Activated CD8-positive, alpha-beta T cell treated with anti-CD3 and anti-CD28 coated beads, Interleukin-2, amount 10 ng/mL, durations not matched to agents 7 days and 5 days (primary cell): Measurements from ENCODE around the gene SCAPER. TPM values are rescaled to one million over a fixed set of nuclear protein-coding genes. Genes with fewer than 3 reads are reported as not detected.
"Not testable (repeated sequence)": the region's sequence is repeated elsewhere in the genome, so short reads cannot be mapped to it uniquely, and the experiment has no call there.

Experiments used
- ATAC-seq: fragments of 150-1000 bp; cut with Tn5 transposase; one replicate; pipeline ENCODE4 v1.10.0; 2021; ENCODE audit warnings: moderate library complexity
- CTCF ChIA-PET: fragments of 350-600 bp; sonication (Branson Sonifier 250); formaldehyde crosslinking; loops from one replicate; lab custom pipeline; 2021; ENCODE audit warnings: antibody characterized with exemption; lab: Charles Lee
- POLR2A ChIA-PET: fragments of 350-600 bp; sonication (Branson Sonifier 250); formaldehyde crosslinking; loops from one replicate; lab custom pipeline; 2021; ENCODE audit warnings: antibody characterized with exemption; lab: Charles Lee
- DNase-seq: peaks from one replicate; pipeline ENCODE4 v3.0.0-alpha.2; 2020
- H3K27ac Mint-ChIP-seq: one replicate; pipeline ENCODE4 v1.8.0; 2021; ENCODE audit warnings: mild to moderate bottlenecking, mixed read lengths
- H3K27me3 Mint-ChIP-seq: one replicate; pipeline ENCODE4 v1.8.0; 2021; ENCODE audit warnings: low read depth, mixed read lengths
- H3K36me3 Mint-ChIP-seq: one replicate; pipeline ENCODE4 v1.8.0; 2021; ENCODE audit warnings: low read depth, mixed read lengths
- H3K4me1 Mint-ChIP-seq: one replicate; pipeline ENCODE4 v1.8.0; 2021; ENCODE audit warnings: low read depth, mixed read lengths
- H3K4me3 Mint-ChIP-seq: one replicate; pipeline ENCODE4 v1.8.0; 2021; ENCODE audit warnings: mild to moderate bottlenecking, mixed read lengths
- H3K9me3 Mint-ChIP-seq: one replicate; pipeline ENCODE4 v1.8.0; 2022; ENCODE audit warnings: mixed read lengths; ENCODE audit not compliant: insufficient read depth
- total RNA-seq, 2 experiments: library from RNA; stranded (reverse); gene quantifications; one replicate each; pipeline ENCODE4 v1.2.3, GENCODE V29; 2021

SCAPER gene
- total RNA-seq, 2 experiments from 2014 or later, result 29.0 to 32.2 TPM

DNA sequence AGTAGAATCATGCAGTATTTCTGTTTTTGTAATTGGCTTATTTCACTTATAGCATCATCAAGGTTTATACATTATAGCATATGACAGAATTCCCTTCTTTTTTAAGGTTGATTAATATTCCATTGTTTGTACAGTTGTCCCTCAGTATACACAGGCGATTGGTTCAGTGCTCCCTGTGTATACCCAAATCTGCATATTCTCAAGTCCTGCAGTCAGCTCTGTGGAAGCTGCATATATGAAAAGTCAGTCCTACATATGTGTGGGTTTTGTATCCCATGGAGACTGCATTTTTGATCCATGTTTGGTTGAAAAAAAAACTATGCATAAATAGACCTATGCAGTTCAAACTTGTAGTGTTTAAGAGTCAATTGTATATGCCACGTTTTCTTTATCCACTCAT, 440.9 kb downstream of the SCAPER start:
- DNase-seq (no peak), ATAC-seq (no peak)
- Mint-ChIP-seq H3K27ac (no peak overlapping the region), H3K27me3 (no peaks in the 10 kb centered on the region), H3K4me1 (peaks cover 13% of the 10 kb centered on the region), H3K36me3 (peaks cover 14% of the 10 kb centered on the region), H3K4me3 (no peak overlapping the region), H3K9me3 (peaks cover 15% of the 10 kb centered on the region)
- ChIA-PET POLR2A (no interaction called here), CTCF (no interaction called here)

DNA sequence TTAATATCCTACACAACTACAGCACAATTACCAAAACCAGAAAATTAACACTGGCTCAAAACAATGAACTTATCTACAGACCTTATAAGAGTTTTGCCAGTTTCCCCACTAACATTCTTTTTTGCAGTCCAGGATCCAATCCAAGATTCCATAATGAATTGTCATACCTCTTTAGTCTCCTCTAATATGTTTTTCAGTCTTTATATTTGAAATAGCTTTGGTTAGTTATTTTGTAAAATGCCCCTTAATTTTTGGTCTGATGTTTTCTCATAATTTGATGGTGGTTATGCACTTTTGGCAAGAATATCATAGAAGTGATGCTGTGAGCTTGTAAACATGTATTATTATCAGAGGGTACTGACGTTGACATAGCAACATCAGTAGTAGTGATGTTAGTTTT, 444.3 kb downstream of the SCAPER start:
- Mint-ChIP-seq H3K27ac (no peak overlapping the region), H3K4me3 (no peak overlapping the region), H3K27me3 (no peaks in the 10 kb centered on the region), H3K4me1 (no peaks in the 10 kb centered on the region), H3K36me3 (peaks cover 3% of the 10 kb centered on the region), H3K9me3 (peaks cover 7% of the 10 kb centered on the region)
- no peak for DNase-seq
- ChIA-PET CTCF (no interaction called here), POLR2A (interaction anchor here (0.6 kb wide), 1 partner anchor 542 kb away, joined by 9 read pairs; no protein-coding TSS in a partner anchor)
- no peak for ATAC-seq

DNA sequence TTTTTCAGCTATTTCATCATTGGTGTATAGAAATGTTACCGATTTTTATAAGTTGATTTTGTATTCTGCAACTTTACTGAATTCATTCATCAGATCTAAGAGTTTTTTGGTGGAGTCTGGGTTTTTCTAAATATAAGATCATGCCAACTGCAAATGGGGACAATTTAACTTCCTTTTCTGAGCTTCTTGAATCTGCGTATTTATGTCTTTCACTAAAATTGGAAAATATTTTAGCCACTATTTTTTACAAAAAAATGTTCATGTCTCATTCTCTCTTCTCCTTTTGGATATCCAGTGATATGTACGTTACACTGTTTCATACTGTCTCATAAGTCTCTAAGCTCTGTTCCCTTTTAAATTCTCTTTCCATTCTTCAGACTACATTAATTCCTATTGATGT, 444.8 kb downstream of the SCAPER start:
- Mint-ChIP-seq H3K27me3 (no peaks in the 10 kb centered on the region), H3K4me3 (no peak overlapping the region), H3K4me1 (no peaks in the 10 kb centered on the region), H3K9me3 (peaks cover 2% of the 10 kb centered on the region), H3K36me3 (peaks cover 2% of the 10 kb centered on the region), H3K27ac (no peak overlapping the region)
- no peak for ATAC-seq
- ChIA-PET POLR2A (no interaction called here), CTCF (interaction anchor here (0.6 to 0.7 kb wide), 2 partner anchors 19 to 513 kb away, joined by 3 read pairs; no protein-coding TSS in a partner anchor)
- DNase-seq, result no peak

DNA sequence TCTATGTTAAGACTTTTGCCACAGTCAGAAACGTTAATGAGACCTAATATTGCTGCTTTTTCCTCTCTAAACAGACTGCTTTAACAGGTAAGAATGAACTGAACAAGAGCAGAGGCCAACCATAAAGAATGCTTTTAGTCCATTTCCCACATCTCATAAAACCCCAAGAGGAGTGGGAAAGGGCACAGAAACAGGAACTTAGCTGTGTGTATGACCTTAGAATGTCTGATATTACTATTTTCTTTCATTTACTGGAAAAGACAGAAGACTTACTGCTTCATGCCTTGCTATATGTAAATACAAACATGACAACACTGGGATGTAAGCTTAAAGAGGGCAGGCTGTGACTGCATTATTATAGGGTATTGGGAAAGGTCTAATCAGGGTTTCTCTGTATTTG, 453.6 kb downstream of the SCAPER start:
- no peak overlapping the region for H3K4me3 Mint-ChIP-seq
- H3K27ac Mint-ChIP-seq, result no peak overlapping the region
- H3K36me3 Mint-ChIP-seq, result no peaks in the 10 kb centered on the region
- no peaks in the 10 kb centered on the region for H3K4me1 Mint-ChIP-seq
- ChIA-PET CTCF (no interaction called here), POLR2A (no interaction called here)
- DNase-seq (no peak), ATAC-seq (no peak)
- H3K9me3 Mint-ChIP-seq, result no peaks in the 10 kb centered on the region
- no peaks in the 10 kb centered on the region for H3K27me3 Mint-ChIP-seq

DNA sequence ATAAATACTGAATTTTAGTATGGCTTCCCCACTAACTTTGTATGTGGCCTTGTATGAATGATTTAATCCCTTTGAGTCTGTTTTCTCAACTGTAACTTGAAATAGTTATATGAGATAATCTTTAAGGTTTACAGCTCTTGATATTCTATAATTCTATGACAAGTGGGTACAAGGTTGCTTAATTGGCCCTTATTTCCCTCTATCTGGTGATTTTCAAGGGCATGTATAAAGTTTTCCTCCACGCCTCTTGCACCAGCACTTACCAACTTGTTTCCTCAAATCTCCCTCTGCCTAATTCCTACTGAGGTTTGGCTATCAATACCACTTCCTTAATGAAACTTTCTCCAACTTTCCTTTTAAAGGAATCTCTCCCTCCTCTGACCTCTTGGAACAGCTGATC, 455.7 kb downstream of the SCAPER start:
- no peaks in the 10 kb centered on the region for H3K9me3 Mint-ChIP-seq
- no peaks in the 10 kb centered on the region for H3K36me3 Mint-ChIP-seq
- CTCF ChIA-PET, result no interaction called here
- H3K4me1 Mint-ChIP-seq, result no peaks in the 10 kb centered on the region
- POLR2A ChIA-PET, result no interaction called here
- ATAC-seq, result no peak
- H3K4me3 Mint-ChIP-seq, result no peak overlapping the region
- no peaks in the 10 kb centered on the region for H3K27me3 Mint-ChIP-seq
- DNase-seq, result no peak
- H3K27ac Mint-ChIP-seq, result no peak overlapping the region

DNA sequence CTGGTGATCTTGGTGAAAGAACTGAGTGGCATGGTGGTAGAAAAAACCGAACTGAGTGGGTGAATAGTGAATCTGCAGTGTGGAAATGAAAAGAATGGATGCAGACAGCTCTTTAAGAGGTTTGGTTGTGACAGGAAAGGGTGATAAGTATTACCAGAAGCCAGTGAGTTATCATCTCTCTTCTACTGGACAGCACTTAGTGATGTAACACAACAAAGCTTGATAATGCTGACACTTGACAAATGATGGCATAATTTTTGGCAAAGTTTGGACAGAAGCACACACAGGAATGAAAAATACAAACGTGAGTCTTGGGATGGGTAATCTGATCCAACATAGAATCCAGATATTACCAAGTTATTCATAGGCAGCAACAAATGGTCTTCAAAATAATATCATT, 456.4 kb downstream of the SCAPER start:
- H3K4me1 Mint-ChIP-seq, result no peaks in the 10 kb centered on the region
- no peaks in the 10 kb centered on the region for H3K27me3 Mint-ChIP-seq
- DNase-seq (no peak), ATAC-seq (no peak)
- ChIA-PET CTCF (no interaction called here), POLR2A (no interaction called here)
- H3K4me3 Mint-ChIP-seq, result no peak overlapping the region
- no peaks in the 10 kb centered on the region for H3K36me3 Mint-ChIP-seq
- no peak overlapping the region for H3K27ac Mint-ChIP-seq
- no peaks in the 10 kb centered on the region for H3K9me3 Mint-ChIP-seq

DNA sequence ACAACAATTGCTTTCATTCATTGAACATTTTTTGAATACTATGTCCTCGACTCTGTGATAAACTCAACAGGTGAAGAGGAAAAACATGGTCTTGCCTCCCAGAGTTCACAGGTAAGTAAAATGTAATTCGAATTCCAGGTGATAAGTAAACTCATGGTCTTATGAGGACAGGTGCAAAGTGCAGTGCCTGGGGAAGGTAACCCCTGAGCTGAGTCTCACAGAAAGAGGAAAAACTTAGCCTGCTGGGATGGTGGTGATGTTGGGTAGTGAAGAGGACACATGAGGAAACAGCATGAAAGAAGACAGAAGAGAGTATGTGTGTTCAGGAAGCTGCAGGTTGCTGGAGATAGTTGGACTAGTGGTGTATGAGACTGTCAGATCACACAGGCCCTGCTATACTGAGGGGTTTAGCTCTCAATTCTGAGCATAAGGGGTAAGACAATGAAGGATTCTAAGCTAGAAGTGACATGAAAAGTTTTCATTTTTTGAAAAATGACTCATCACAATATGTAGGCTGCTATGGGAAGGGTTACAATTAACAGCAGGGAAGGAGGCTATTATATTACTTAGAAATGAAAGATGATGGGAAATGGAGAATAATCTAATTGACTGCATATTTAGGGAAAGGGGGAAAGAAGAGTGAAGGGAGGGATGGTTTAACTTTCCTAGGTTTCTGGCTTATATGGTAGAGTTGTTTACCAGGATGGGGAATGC, 457.3 kb downstream of the SCAPER start:
- ATAC-seq (no peak), DNase-seq (no peak)
- H3K4me1 Mint-ChIP-seq, result no peaks in the 10 kb centered on the region
- ChIA-PET POLR2A (no interaction called here), CTCF (no interaction called here)
- H3K27ac Mint-ChIP-seq, result no peak overlapping the region
- H3K4me3 Mint-ChIP-seq, result no peak overlapping the region
- no peaks in the 10 kb centered on the region for H3K36me3 Mint-ChIP-seq
- no peaks in the 10 kb centered on the region for H3K9me3 Mint-ChIP-seq
- no peaks in the 10 kb centered on the region for H3K27me3 Mint-ChIP-seq

DNA sequence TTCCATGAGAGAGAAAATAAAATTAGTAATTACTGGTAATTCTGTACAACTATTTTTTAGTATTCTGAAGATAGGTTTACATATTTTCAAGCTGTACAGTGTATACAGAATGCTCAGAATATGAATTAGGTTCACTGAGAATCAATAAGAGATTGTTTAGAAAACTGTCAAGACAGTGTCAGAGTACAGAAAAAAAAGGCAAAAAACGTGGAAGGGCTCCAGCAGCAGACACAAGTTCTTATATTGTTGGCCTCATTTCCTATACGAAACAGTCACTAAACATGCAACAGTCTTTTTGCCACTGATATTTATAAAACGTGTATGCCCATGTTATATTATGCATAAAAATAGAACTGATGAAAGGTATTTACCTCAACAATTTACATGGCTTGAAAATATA, 464.7 kb downstream of the SCAPER start:
- Mint-ChIP-seq H3K9me3 (no peaks in the 10 kb centered on the region), H3K4me3 (no peak overlapping the region), H3K27ac (no peak overlapping the region), H3K27me3 (no peaks in the 10 kb centered on the region), H3K36me3 (no peaks in the 10 kb centered on the region), H3K4me1 (no peaks in the 10 kb centered on the region)
- ChIA-PET POLR2A (no interaction called here), CTCF (no interaction called here)
- ATAC-seq (no peak), DNase-seq (no peak)

DNA sequence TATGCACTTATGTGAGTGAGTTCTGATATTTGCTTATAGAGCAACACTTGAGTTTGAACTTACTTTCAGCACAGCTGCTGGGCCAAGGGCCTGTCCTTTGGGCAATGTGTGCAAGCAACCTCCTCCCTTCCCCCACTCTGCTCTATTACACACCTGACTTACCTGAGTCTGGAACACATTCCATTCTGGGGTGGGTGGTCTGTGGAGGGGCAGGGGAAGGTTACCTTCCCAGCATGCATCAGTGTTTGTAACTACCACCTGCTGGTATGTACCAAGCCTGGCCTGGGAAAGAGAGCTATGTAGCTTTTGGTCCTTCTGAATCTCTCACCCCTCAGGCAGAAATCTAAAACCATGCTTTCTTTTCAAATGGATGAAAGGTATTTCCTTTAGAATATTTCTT, 465.6 kb downstream of the SCAPER start:
- Mint-ChIP-seq H3K27ac (no peak overlapping the region), H3K4me3 (no peak overlapping the region), H3K4me1 (no peaks in the 10 kb centered on the region), H3K36me3 (no peaks in the 10 kb centered on the region), H3K9me3 (no peaks in the 10 kb centered on the region), H3K27me3 (no peaks in the 10 kb centered on the region)
- POLR2A ChIA-PET, result no interaction called here
- no peak for ATAC-seq
- CTCF ChIA-PET, result no interaction called here
- DNase-seq, result no peak

DNA sequence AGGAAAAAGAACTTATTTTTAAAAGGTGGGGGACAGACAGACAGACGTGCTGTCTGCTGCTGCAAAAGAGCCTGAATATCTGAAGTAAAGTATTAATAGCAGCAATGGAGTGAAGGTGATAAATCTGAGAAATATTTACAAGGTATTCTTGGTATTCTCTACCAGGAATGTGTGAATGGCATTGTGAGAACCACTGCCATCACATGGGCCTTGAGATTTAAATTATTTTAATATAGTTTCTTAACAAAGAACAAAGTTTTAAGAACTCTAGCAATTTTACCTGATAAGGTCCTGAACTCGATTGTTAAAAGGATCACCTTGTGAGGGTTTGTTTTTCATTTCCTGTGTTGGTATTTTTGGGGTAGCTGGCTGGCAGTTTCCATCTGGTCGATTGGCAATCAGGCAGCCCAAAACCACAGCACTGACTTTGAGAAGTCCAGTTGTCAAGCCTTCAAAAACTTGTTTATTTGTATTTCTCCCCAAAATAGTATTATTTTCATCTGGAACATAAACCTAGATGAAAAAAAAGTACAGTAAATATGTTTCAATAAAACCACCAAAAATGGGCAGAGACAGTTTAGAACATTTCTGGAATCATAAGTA, 471.2 kb downstream of the SCAPER start:
- ChIA-PET POLR2A (no interaction called here), CTCF (no interaction called here)
- Mint-ChIP-seq H3K9me3 (no peaks in the 10 kb centered on the region), H3K4me3 (no peak overlapping the region), H3K27ac (no peak overlapping the region), H3K27me3 (no peaks in the 10 kb centered on the region), H3K36me3 (peaks cover 17% of the 10 kb centered on the region), H3K4me1 (peaks cover 5% of the 10 kb centered on the region)
- no peak for ATAC-seq
- DNase-seq, result no peak

DNA sequence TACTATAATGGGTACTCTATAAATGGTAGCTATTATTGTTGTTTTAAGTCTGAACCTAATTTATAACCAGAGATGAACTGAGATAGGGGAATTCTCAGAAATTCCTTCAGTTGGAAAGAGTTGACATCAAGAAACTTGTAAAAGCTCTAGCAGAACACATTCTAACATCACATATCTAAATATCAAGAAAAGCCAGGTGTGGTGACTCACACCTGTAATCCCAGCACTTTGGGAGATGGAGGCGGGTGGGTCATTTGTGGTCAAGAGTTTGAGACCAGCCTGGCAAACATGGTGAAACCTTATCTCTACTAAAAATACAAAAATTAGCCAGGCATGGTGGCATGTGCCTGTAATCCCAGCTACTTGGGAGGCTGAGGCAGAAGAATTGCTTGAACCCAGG, 472.1 kb downstream of the SCAPER start:
- CTCF ChIA-PET, POLR2A ChIA-PET, H3K9me3 Mint-ChIP-seq, DNase-seq, ATAC-seq, H3K4me3 Mint-ChIP-seq, H3K27ac Mint-ChIP-seq, H3K4me1 Mint-ChIP-seq, H3K27me3 Mint-ChIP-seq: not testable (repeated sequence)
- peaks cover 19% of the 10 kb centered on the region for H3K36me3 Mint-ChIP-seq

DNA sequence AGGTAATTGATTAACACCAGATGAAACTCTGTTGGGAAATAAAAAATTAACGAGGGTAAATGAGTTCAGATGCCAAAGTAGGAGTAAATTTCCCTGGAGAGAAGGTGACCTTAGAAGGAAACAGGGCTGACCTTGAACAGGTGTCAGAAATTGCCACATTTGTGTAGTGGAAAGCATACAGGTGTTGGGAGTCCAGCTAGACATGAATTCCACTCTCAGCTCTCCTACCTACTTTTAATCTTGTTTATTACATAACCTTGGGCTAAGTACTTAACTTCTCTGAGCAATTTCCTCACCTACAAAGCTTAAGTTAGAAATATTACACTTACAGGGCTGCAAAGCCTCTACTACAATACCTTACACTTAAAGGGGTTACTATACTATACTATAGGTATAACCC, 472.5 kb downstream of the SCAPER start:
- no peak for ATAC-seq
- H3K9me3 Mint-ChIP-seq, result no peaks in the 10 kb centered on the region
- no peak for DNase-seq
- POLR2A ChIA-PET, result no interaction called here
- no peaks in the 10 kb centered on the region for H3K27me3 Mint-ChIP-seq
- peaks cover 5% of the 10 kb centered on the region for H3K4me1 Mint-ChIP-seq
- H3K27ac Mint-ChIP-seq, result no peak overlapping the region
- H3K36me3 Mint-ChIP-seq, result peaks cover 19% of the 10 kb centered on the region
- H3K4me3 Mint-ChIP-seq, result no peak overlapping the region
- CTCF ChIA-PET, result no interaction called here
